ENCODE results near the gene NELFA. TPM values are rescaled to one million over a fixed set of nuclear protein-coding genes. Genes with fewer than 3 reads are reported as not detected.

NELFA gene
- total RNA-seq, 1 experiment from 2014 or later: 56.1 TPM

DNA sequence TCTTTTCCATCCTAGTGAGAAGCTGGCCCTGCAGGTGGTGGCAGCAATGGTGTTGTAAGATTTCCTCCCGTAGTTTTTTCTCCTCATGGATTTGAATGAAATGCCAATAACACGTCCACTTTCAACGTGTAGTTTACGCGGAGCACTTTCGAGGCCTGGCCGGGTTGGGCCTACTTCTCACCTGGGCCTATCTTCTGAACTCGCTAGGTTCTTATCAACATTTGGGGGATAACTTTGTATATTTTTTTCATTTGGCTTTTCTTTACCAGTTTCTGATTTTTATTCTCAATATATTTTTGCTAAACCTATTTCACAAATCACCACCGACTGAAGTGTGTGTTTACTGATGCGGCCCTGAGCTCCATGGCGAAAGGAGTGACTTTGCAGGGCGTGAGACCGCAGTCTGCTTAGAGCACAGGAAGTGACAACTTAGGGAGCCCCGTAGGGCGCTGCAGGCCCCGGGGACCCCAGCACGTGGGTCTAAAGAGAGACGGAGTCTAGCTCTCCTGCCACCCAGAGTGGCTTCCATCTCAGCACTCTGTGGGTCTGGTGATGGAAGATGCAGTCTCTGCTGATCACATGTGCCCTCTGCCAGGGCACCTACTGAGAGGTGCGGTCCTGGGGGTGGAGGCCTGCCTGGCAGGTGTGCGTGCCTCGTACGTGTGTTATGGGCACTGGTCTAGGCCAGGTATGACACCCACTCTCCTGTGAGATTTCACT is 29.1 kb downstream of the NELFA start:
- Histone ChIP-seq H3K4me1 (ENCODE audit: control insufficient read depth in 1 of 2, insufficient read depth in 2 of 2, low read length in 2 of 2) (peaks cover 4 to 19% of the 10 kb centered on the region in 2 experiments; a peak in 2 of 4 replicates), H3K4me2 (ENCODE audit: low read length) (no peak overlapping the region), H3K79me2 (ENCODE audit: insufficient read depth, low read length) (peaks cover 24% of the 10 kb centered on the region), H3K36me3 (ENCODE audit: control insufficient read depth in 1 of 2, insufficient read depth in 2 of 2, low read length in 2 of 2) (peaks cover 52 to 78% of the 10 kb centered on the region in 2 experiments), H3K9me2 (ENCODE audit: insufficient read depth) (no peaks in the 10 kb centered on the region), H3K4me3 (replicated peaks in 1 of 2; ENCODE audit: low read depth in 1 of 2, low read length in 2 of 2) (no peak overlapping the region), H3K27me3 (ENCODE audit: insufficient read depth, low read length) (no peaks in the 10 kb centered on the region), H2AFZ (ENCODE audit: low read depth, low read length, poor library complexity, severe bottlenecking) (no peak overlapping the region), H3K9ac (ENCODE audit: low read length) (no peak overlapping the region), H4K20me1 (ENCODE audit: insufficient read depth) (peaks cover 8% of the 10 kb centered on the region; the same call in 1 of the 2 replicates), H3K27ac (ENCODE audit: low read depth, low read length) (peak overlapping the region; percentile 32; the same call in 1 of the 2 replicates), H3K9me3 (ENCODE audit: control insufficient read depth in 1 of 2, insufficient read depth in 1 of 2, low read depth in 1 of 2, low read length in 2 of 2) (no peaks in the 10 kb centered on the region)
- ATAC-seq (no peak), DNase-seq (ENCODE audit: low read depth, low spot score) (no peak)
- ChIA-PET POLR2A (no interaction called here), CTCF (no interaction called here), RAD21 (ENCODE audit: low non-redundant PET in 1 of 2, low total read pairs in 2 of 2, uncharacterized antibody in 2 of 2, unreplicated experiment in 2 of 2) (no interaction called here)
- intact Hi-C loops (cut with micrococcal nuclease): no loop called here
- TF ChIP-seq JUND (IDR thresholded peaks at IDR 0.05): 0 out of 2 replicates have a peak, but pooled peaks have one; percentile 3
- no peak for TF ChIP-seq CBX3 (IDR thresholded peaks at IDR 0.05; ENCODE audit: low read depth)
- no TSS peak for BruUV-seq (replicated peaks)

DNA sequence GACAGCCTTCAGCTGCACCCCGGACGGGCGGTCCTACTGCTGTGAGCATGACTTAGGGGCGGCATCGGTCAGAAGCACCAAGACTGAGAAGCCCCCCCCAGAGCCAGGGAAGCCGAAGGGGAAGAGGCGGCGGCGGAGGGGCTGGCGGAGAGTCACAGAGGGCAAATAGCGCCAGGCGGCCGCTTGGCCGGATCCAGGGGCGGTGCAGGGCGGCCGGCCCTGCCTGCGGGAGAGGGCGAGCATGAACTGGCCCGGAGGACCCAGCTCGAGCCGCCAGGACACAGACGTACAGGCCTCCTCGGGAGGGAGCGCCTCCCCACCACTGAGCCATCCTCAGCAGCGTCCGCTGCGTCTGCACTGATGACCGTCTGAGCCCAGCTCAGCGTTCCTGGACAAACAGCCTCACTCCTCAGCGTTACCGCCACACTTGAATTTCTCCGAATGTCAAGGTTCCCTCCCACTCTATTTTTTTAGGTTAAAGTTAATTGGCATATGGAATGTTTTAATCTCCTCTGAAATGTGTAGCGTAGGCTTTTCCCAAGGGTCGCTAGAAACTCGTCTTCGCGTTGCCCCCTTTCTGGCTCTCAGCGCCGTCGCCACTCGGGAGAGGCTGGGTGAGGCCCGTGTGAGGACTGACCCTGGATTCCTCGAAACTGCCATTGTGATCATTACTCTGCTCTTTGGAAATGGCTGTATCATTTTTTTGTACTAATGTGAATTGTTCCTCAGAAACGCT is 29.9 kb downstream of the NELFA start:
- Histone ChIP-seq H3K79me2 (ENCODE audit: insufficient read depth, low read length) (peaks cover 25% of the 10 kb centered on the region), H3K9me2 (ENCODE audit: insufficient read depth) (no peaks in the 10 kb centered on the region), H3K27ac (ENCODE audit: low read depth, low read length) (peak overlapping the region; percentile 32; the same call in 1 of the 2 replicates), H3K4me2 (ENCODE audit: low read length) (no peak overlapping the region), H3K9me3 (ENCODE audit: control insufficient read depth in 1 of 2, insufficient read depth in 1 of 2, low read depth in 1 of 2, low read length in 2 of 2) (no peaks in the 10 kb centered on the region), H3K27me3 (ENCODE audit: insufficient read depth, low read length) (no peaks in the 10 kb centered on the region), H4K20me1 (ENCODE audit: insufficient read depth) (peaks cover 8% of the 10 kb centered on the region; the same call in 1 of the 2 replicates), H3K4me3 (replicated peaks in 1 of 2; ENCODE audit: low read depth in 1 of 2, low read length in 2 of 2) (no peak overlapping the region), H3K4me1 (ENCODE audit: control insufficient read depth in 1 of 2, insufficient read depth in 2 of 2, low read length in 2 of 2) (peaks cover 4 to 19% of the 10 kb centered on the region in 2 experiments; a peak in 2 of 4 replicates), H3K36me3 (ENCODE audit: control insufficient read depth in 1 of 2, insufficient read depth in 2 of 2, low read length in 2 of 2) (peaks cover 51 to 78% of the 10 kb centered on the region in 2 experiments), H2AFZ (ENCODE audit: low read depth, low read length, poor library complexity, severe bottlenecking) (no peak overlapping the region), H3K9ac (ENCODE audit: low read length) (no peak overlapping the region)
- RAD21 ChIA-PET (ENCODE audit: low non-redundant PET in 1 of 2, low total read pairs in 2 of 2, uncharacterized antibody in 2 of 2, unreplicated experiment in 2 of 2): no interaction called here
- CTCF ChIA-PET: no interaction called here
- intact Hi-C loops (cut with micrococcal nuclease): no loop called here
- TF ChIP-seq YY1 (IDR thresholded peaks at IDR 0.05; ENCODE audit: extremely low read depth, insufficient replicate concordance, low read depth, low read length) (no peak), SRF (IDR thresholded peaks at IDR 0.05; ENCODE audit: low read depth) (no peak), SIN3A (IDR thresholded peaks at IDR 0.05; ENCODE audit: low read depth) (no peak), CEBPB (IDR thresholded peaks at IDR 0.05; ENCODE audit: low read depth) (no peak), ZBTB33 (IDR thresholded peaks at IDR 0.05; ENCODE audit: extremely low read depth, insufficient replicate concordance, low read length) (no peak), CBX3 (IDR thresholded peaks at IDR 0.05; ENCODE audit: low read depth) (no peak), EZH2 (IDR thresholded peaks at IDR 0.05) (no peak), ZNF274 (IDR thresholded peaks at IDR 0.05; ENCODE audit: low read depth, low read length) (no peak)
- TF ChIP-seq, protein P1, sequence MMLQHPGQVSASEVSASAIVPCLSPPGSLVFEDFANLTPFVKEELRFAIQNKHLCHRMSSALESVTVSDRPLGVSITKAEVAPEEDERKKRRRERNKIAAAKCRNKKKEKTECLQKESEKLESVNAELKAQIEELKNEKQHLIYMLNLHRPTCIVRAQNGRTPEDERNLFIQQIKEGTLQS (IDR thresholded peaks at IDR 0.05): no peak
- POLR2A ChIA-PET: no interaction called here
- no peak for DNase-seq (ENCODE audit: low read depth, low spot score)
- no peak for ATAC-seq
- BruUV-seq (replicated peaks): TSS peak; percentile 37

All from HCT116 (cell line).